Transverse colon (tissue), 4 donors: ENCODE measurements around the gene CLIC5. TPM values are rescaled to one million over a fixed set of nuclear protein-coding genes. Genes with fewer than 3 reads are reported as not detected.

Source experiments
- DNase-seq: peaks from one replicate; pipeline ENCODE4 v3.0.0-alpha.2; 2019
- H3K27ac ChIP-seq, 4 donors: fragments of 200-600 bp; sonication (generic); 2 replicates each; pipeline ENCODE4 v1.5.1; 2016 to 2018; ENCODE audit warnings: inconsistent platforms in 4 of 4
- H3K27me3 ChIP-seq: fragments of 200-600 bp; sonication (generic); 2 replicates; pipeline ENCODE4 v1.5.1; 2017; ENCODE audit warnings: inconsistent platforms
- H3K36me3 ChIP-seq, 4 donors: fragments of 200-600 bp; sonication (generic); 2 replicates each; pipeline ENCODE4 v1.5.1; 2017 to 2019; ENCODE audit warnings: inconsistent platforms in 4 of 4
- H3K4me1 ChIP-seq, 4 donors: fragments of 200-600 bp; sonication (generic); 2 replicates each; pipeline ENCODE4 v1.5.1; 2017 to 2020; ENCODE audit warnings: inconsistent platforms in 4 of 4
- H3K4me3 ChIP-seq, 4 donors: fragments of 200-600 bp; sonication (generic); 1 replicate in 1 of 4; 2 replicates in 3 of 4; pipeline versions ENCODE4 v1.5.1 to v1.6.1; 2017 to 2019; ENCODE audit warnings: inconsistent platforms in 4 of 4
- H3K9me3 ChIP-seq, 2 donors: fragments of 200-600 bp; sonication (generic); 2 replicates each; pipeline ENCODE4 v1.5.1; 2017 to 2019; ENCODE audit warnings: inconsistent platforms in 2 of 2
- CTCF ChIP-seq, 5 experiments: fragments of 200-600 bp in 3 of 5; fragments of 450-650 bp in 2 of 5; sonication (generic) in 3 of 5; IDR thresholded peaks; 1 replicate in 2 of 5; 2 replicates in 3 of 5; pipeline ENCODE4 v1.5.1; 2016 to 2017; ENCODE audit warnings: antibody characterized with exemption in 5 of 5, inconsistent platforms in 3 of 5, mild to moderate bottlenecking in 2 of 5, moderate library complexity in 1 of 5
- EP300 ChIP-seq: sonication (generic); formaldehyde crosslinking; IDR thresholded peaks from one replicate; pipeline ENCODE4 v1.6.1; 2017; ENCODE audit warnings: antibody characterized with exemption, low read depth
- POLR2A ChIP-seq: fragments of 450-650 bp; IDR thresholded peaks from one replicate; pipeline ENCODE4 v1.6.1; 2016; ENCODE audit warnings: antibody characterized with exemption, mild to moderate bottlenecking, moderate library complexity
- POLR2AphosphoS5 ChIP-seq, 3 donors: sonication (generic); formaldehyde crosslinking; IDR thresholded peaks; one replicate each; pipeline ENCODE4 v1.6.1; 2016; ENCODE audit warnings: antibody characterized with exemption in 3 of 3
- WGBS, 2 donors: methylation state at CpG; one replicate each; pipeline ENCODE4 v1.1.5; 2018; ENCODE audit warnings: low coverage in 1 of 2; 5-methylcytosine and 5-hydroxymethylcytosine counted together
- in situ Hi-C, 4 donors: fragments of 200-750 bp; cut with MboI; loops; one replicate each; pipeline versions ENCODE4 v1.15.0 to v1.15.1; 2017; ENCODE audit warnings: low sequenced_read_pairs in 3 of 4, low pct_ligation_motif_present in 1 of 4, low pct_unique_long_range_greater_than_20kb in 1 of 4
- intact Hi-C: fragments of 100-400 bp; cut with DNase I; formaldehyde crosslinking; loops from one replicate; pipeline ENCODE4 v1.15.1; 2023; ENCODE audit warnings: low total_unique reads
- total RNA-seq, 4 donors: library from RNA; depleted of rRNA; stranded (reverse); fragments of >200 nt; gene quantifications; one replicate each; pipeline ENCODE4 v1.1.0, GENCODE V29; 2016

Gene CLIC5
- total RNA-seq, 4 donors from 2014 or later: 5.0 to 222 (median 149) TPM

- Histone ChIP-seq H3K27me3 (no peaks in the 10 kb centered on the region), H3K4me3 (no peak overlapping the region), H3K27ac (no peak overlapping the region), H3K9me3 (no peaks in the 10 kb centered on the region), H3K4me1 (peaks cover 0 to 7% (median 3%) of the 10 kb centered on the region in 4 donors), H3K36me3 (no peaks in the 10 kb centered on the region)
- no peak for DNase-seq
- 80 to 88% methylated on average over 1 to 3 of the region's 3 CpGs for WGBS, 2 donors
- TF ChIP-seq POLR2AphosphoS5 (IDR thresholded peaks at IDR 0.05) (no peak), CTCF (IDR thresholded peaks at IDR 0.05) (no peak)
- in situ Hi-C loops (no loop called here), intact Hi-C loops (no loop called here)
Observed at GRCh38 chr6:45881705-45882467, 133.8 kb downstream of the CLIC5 start.

- no peak for DNase-seq
- peaks cover 0 to 7% (median 3%) of the 10 kb centered on the region in 4 donors for H3K4me1 ChIP-seq
- H3K9me3 ChIP-seq: no peaks in the 10 kb centered on the region
- no peak overlapping the region for H3K27ac ChIP-seq
- TF ChIP-seq POLR2AphosphoS5 (IDR thresholded peaks at IDR 0.05): no peak
- no peak for TF ChIP-seq EP300
- no peak overlapping the region for H3K4me3 ChIP-seq
- in situ Hi-C loops: no loop called here
- intact Hi-C loops: no loop called here
- 81 to 88% methylated on average over 6 of the region's 6 CpGs for WGBS, 2 donors
- H3K27me3 ChIP-seq: no peaks in the 10 kb centered on the region
- no peaks in the 10 kb centered on the region for H3K36me3 ChIP-seq
Observed at GRCh38 chr6:45880676-45881075, 135.0 kb downstream of the CLIC5 start.

GRCh38 chr6:45880159-45880558, 135.5 kb downstream of the CLIC5 start:
- DNase-seq: no peak

GRCh38 chr6:45877970-45878590, 137.6 kb downstream of the CLIC5 start:
- intact Hi-C loops: no loop called here
- in situ Hi-C loops: no loop called here
- WGBS, 2 donors: 83 to 90% methylated on average over 3 to 5 of the region's 5 CpGs
- Histone ChIP-seq H3K9me3 (no peaks in the 10 kb centered on the region), H3K4me3 (no peak overlapping the region), H3K27ac (no peak overlapping the region), H3K4me1 (peaks cover 0 to 7% (median 3%) of the 10 kb centered on the region in 4 donors), H3K36me3 (no peaks in the 10 kb centered on the region), H3K27me3 (no peaks in the 10 kb centered on the region)
- TF ChIP-seq POLR2A: no peak
- TF ChIP-seq CTCF (IDR thresholded peaks at IDR 0.05): no peak
- no peak for TF ChIP-seq EP300
- TF ChIP-seq POLR2AphosphoS5 (IDR thresholded peaks at IDR 0.05): no peak
- DNase-seq: no peak

More at GRCh38 chr6:45880159-45880558, 135.5 kb downstream of the CLIC5 start:
- no peak for TF ChIP-seq CTCF (IDR thresholded peaks at IDR 0.05)
- TF ChIP-seq POLR2A: no peak
- no peak for TF ChIP-seq EP300
- no peak for TF ChIP-seq POLR2AphosphoS5 (IDR thresholded peaks at IDR 0.05)
- Histone ChIP-seq H3K27ac (no peak overlapping the region), H3K4me1 (peaks cover 0 to 7% (median 3%) of the 10 kb centered on the region in 4 donors), H3K27me3 (no peaks in the 10 kb centered on the region), H3K9me3 (no peaks in the 10 kb centered on the region), H3K36me3 (no peaks in the 10 kb centered on the region), H3K4me3 (no peak overlapping the region)
- 50 to 62% methylated on average over 1 to 5 of the region's 5 CpGs for WGBS, 2 donors
- in situ Hi-C loops (no loop called here), intact Hi-C loops (no loop called here)
